ENCODE results near the gene OR8D4. TPM values are rescaled to one million over a fixed set of nuclear protein-coding genes. Genes with fewer than 3 reads are reported as not detected.

The OR8D4 gene
- total and polyA plus RNA-seq, 10 of the 15 experiments (the other 5 are each of a cell fraction or from before 2014, with no cell fraction given) = not detected

- Histone ChIP-seq H3K4me3 (no peak overlapping the region), H3K9ac (ENCODE audit: control insufficient read depth, insufficient read depth, low read length) (no peak overlapping the region), H3K79me2 (ENCODE audit: control insufficient read depth, insufficient read depth, low read length) (no peaks in the 10 kb centered on the region), H2AFZ (ENCODE audit: control insufficient read depth, low read depth, low read length) (no peak overlapping the region), H3K4me1 (ENCODE audit: control insufficient read depth, insufficient read depth, low read length) (no peaks in the 10 kb centered on the region), H3K36me3 (ENCODE audit: control insufficient read depth in 2 of 2, insufficient read depth in 2 of 2, low read length in 1 of 2) (no peaks in the 10 kb centered on the region), H3K9me3 (replicated peaks; ENCODE audit: control insufficient read depth, insufficient read depth, low read length) (no peaks in the 10 kb centered on the region), H4K20me1 (ENCODE audit: control insufficient read depth, insufficient read depth) (no peaks in the 10 kb centered on the region), H3K4me2 (ENCODE audit: control insufficient read depth, insufficient read depth) (no peak overlapping the region), H3K27me3 (replicated peaks in 1 of 2; ENCODE audit: control insufficient read depth in 2 of 2, insufficient read depth in 2 of 2, low read length in 1 of 2) (no peaks in the 10 kb centered on the region; a peak in 1 of 4 replicates), H3K27ac (ENCODE audit: control insufficient read depth, insufficient read depth) (no peak overlapping the region)
- CTCF ChIA-PET = no interaction called here
- in situ Hi-C loops (cut with MboI) = no loop called here
- FAIRE-seq (no peak), DNase-seq (ENCODE audit: low read depth, low spot score) (no peak), ATAC-seq (no peak)
- SMC1A ChIA-PET (ENCODE audit: uncharacterized antibody, unreplicated experiment) = no interaction called here
- POLR2A ChIA-PET = no interaction called here
- TF ChIP-seq ZBED1 (IDR thresholded peaks at IDR 0.05; ENCODE audit: borderline replicate concordance) (no peak), SREBF2 (IDR thresholded peaks at IDR 0.05; ENCODE audit: low read length) (no peak), CREB1 (IDR thresholded peaks at IDR 0.05; ENCODE audit: low read depth) (no peak), SMC3 (IDR thresholded peaks at IDR 0.05; ENCODE audit: borderline replicate concordance, low read length) (no peak), RBBP5 (conservative IDR thresholded peaks at IDR 0.05) (no peak)
- RAD21 ChIA-PET (ENCODE audit: unreplicated experiment) = no interaction called here
- BruUV-seq (replicated peaks) = no TSS peak
- intact Hi-C loops (cut with micrococcal nuclease; ENCODE audit: unreplicated experiment) = no loop called here
These were observed 49.6 kb upstream of the OR8D4 start for GRCh38 chr11:123852321-123852720.

DNA sequence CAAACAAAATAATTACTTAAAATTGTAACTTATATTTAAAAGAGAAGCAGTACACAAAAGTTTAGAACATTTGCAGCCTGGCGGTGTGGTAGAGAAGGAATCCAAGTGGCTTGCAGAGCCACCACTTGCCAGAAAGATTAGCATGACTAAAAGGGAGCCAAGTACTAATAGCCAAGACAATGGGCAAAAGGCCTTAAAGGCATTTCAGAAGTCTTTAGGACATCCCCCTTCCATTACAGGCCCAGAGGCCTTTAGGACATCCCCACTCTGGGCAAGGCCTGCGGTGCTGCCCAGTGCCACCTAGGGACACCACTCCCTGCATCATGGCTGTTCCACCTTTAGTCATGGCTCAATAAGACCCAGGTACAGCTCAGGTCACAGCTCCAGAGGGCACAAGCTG, 48.9 kb upstream of the OR8D4 start:
- Histone ChIP-seq H3K27ac (ENCODE audit: control insufficient read depth, insufficient read depth) (no peak overlapping the region), H3K9ac (ENCODE audit: control insufficient read depth, insufficient read depth, low read length) (no peak overlapping the region), H3K36me3 (ENCODE audit: control insufficient read depth in 2 of 2, insufficient read depth in 2 of 2, low read length in 1 of 2) (no peaks in the 10 kb centered on the region), H3K4me1 (ENCODE audit: control insufficient read depth, insufficient read depth, low read length) (no peaks in the 10 kb centered on the region), H3K27me3 (replicated peaks in 1 of 2; ENCODE audit: control insufficient read depth in 2 of 2, insufficient read depth in 2 of 2, low read length in 1 of 2) (no peaks in the 10 kb centered on the region; a peak in 1 of 4 replicates), H4K20me1 (ENCODE audit: control insufficient read depth, insufficient read depth) (no peaks in the 10 kb centered on the region), H3K79me2 (ENCODE audit: control insufficient read depth, insufficient read depth, low read length) (no peaks in the 10 kb centered on the region), H3K4me2 (ENCODE audit: control insufficient read depth, insufficient read depth) (no peak overlapping the region), H3K4me3 (no peak overlapping the region), H3K9me3 (replicated peaks; ENCODE audit: control insufficient read depth, insufficient read depth, low read length) (no peaks in the 10 kb centered on the region), H2AFZ (ENCODE audit: control insufficient read depth, low read depth, low read length) (no peak overlapping the region)
- ChIA-PET CTCF (no interaction called here), SMC1A (ENCODE audit: uncharacterized antibody, unreplicated experiment) (no interaction called here), RAD21 (ENCODE audit: unreplicated experiment) (no interaction called here), POLR2A (no interaction called here)
- FAIRE-seq (no peak), DNase-seq (ENCODE audit: low read depth, low spot score) (no peak), ATAC-seq (no peak)
- intact Hi-C loops (cut with micrococcal nuclease; ENCODE audit: unreplicated experiment) = no loop called here
- BruUV-seq (replicated peaks) = no TSS peak
- in situ Hi-C loops (cut with MboI) = no loop called here
- 63% methylated on average over 2 of the region's 2 CpGs for WGBS (ENCODE audit: insufficient coverage, insufficient replicate concordance, low lambda C conversion rate, missing lambda C conversion rate)
- TF ChIP-seq DPF2 (IDR thresholded peaks at IDR 0.05) (no peak), CHD1 (IDR thresholded peaks at IDR 0.05; ENCODE audit: low read depth, low read length) (no peak), E4F1 (IDR thresholded peaks at IDR 0.05; ENCODE audit: borderline replicate concordance, partially characterized antibody) (no peak), POLR2AphosphoS5 (IDR thresholded peaks at IDR 0.05; ENCODE audit: low read length) (no peak), RBBP5 (conservative IDR thresholded peaks at IDR 0.05) (no peak), SMC3 (IDR thresholded peaks at IDR 0.05; ENCODE audit: borderline replicate concordance, low read length) (no peak), BHLHE40 (IDR thresholded peaks at IDR 0.05; ENCODE audit: borderline replicate concordance in 1 of 2, low read depth in 2 of 2, low read length in 1 of 2) (no peak), CEBPZ (IDR thresholded peaks at IDR 0.05; ENCODE audit: low read depth, low read length) (no peak), SRF (IDR thresholded peaks at IDR 0.05; ENCODE audit: low read depth in 2 of 2, low read length in 2 of 2) (no peak), POLR2AphosphoS2 (IDR thresholded peaks at IDR 0.05; ENCODE audit: low read depth, low read length) (no peak), MXI1 (IDR thresholded peaks at IDR 0.05; ENCODE audit: low read depth, low read length) (no peak), TAF1 (IDR thresholded peaks at IDR 0.05; ENCODE audit: borderline replicate concordance, low read depth, low read length) (no peak)

Data from GM12878 (cell line).